EL (cell line): ENCODE data around the gene NFATC2.
"Not testable (repeated sequence)": the region's sequence is repeated elsewhere in the genome, so short reads cannot be mapped to it uniquely, and the experiment has no call there.

Experiments
- DNase-seq: peaks from one replicate; pipeline ENCODE4 v3.0.0-alpha.2; 2016

Gene NFATC2

DNA sequence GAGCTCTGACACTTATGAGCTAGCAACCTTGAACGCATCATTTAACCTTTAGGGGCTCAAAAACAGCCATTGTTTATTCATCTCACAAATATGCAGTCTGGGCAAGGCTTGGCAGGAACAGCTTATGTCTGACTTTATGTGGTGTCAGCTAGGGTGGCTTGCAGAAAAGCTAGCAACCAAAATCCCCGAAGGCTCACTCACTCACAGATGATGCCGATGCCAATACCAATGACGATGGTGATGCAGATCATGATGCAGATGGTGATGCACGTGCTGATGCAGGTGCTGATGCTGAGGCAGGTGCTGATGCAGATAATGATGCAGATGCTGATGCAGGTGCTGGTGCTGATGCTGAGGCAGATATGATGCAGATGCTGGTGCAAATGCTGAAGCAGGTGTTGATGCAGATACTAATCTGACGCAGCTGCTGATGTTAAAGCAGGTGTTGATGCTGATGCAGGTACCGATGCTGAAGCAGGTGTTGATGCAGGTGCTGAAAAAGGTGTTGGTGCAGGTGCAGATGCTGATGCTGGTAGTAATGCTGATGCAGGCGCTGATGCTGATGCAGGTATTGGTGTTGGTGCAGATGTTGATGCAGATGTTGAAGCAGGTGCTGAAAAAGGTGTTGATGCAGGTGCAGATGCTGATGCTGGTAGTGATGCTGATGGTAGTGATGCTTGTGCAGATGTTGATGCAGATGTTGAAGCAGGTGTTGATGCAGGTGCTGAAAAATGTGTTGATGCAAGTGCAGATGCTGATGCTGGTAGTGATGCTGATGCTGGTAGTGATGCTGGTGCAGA is 195.6 kb downstream of the NFATC2 start:
- DNase-seq: peak; percentile 84

DNA sequence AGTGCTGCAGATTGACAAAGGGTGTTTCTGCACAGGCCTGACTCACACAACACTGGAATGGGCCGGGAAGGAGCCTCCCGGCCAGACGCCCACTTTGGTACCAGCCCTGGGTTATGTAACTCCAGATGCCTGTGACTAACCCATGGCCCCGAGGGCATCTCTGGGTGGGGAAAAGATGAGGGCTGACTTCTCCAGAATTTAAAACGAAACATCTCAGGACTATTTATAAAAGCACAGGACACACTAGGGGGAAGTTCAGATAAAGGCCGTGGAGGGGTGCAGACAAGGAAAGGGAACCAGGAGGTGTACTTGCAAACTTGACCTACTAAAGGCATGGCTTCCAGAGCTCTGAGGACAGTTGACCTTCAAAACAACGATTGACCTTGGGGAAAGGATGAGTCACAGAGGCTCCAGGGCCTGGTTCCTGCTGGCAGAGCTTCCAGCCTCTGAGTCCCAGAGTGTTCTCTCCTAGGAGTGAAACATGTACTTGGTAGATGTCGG is 196.9 kb downstream of the NFATC2 start:
- peak; percentile 89 for DNase-seq

DNA sequence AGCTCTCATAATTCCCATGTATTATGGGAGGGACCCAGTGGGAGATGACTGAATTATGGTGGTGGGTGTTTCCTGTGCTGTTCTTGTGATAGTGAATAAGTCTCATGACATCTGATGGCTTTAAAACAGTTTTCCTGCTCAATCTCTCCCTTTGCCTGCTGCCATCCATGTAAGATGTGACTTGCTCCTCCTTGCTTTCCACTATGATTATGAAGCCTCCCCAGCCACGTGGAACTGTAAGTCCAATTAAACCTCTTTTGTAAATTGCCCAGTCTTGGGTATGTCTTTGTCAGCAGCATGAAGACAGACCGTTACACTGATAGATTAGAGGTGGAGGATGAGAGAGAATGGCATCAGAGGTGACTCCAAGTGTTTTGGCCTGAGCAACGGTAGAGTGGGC is 198.7 kb downstream of the NFATC2 start:
- not testable (repeated sequence) for DNase-seq

DNA sequence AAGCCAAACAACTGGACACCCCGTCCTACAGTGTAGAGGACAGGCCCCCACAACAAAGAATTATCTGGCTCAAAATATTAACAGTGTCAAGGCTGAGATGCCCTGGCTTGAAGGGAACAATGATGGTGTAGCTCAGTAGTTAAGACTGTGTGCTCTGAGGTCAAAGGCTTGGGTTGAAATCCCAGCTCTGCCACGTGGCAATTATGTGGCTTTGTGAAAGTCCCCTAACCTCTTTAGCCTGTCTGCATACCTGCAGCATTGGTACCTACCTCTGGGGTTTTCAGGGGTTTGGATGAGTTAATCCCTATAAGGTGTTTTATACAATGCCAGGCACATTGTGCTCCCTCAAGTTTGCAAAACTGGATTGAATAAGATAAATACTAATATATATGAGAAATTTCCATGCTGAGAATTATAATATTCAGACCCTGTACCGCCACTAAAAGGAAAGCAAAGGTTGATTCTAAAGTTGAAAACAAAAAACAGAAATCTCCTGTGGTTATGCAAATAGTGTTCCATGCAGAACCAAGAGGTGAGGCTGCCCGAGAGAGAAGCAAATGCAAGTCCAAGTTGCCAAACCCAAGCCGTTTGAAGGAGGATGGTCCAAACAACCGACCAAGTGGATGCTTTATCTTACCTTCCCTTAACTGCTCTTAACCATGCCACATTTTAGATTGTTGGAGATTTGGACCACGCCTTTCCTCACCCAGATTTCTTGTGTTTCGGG is 199.8 kb downstream of the NFATC2 start:
- no peak for DNase-seq

DNA sequence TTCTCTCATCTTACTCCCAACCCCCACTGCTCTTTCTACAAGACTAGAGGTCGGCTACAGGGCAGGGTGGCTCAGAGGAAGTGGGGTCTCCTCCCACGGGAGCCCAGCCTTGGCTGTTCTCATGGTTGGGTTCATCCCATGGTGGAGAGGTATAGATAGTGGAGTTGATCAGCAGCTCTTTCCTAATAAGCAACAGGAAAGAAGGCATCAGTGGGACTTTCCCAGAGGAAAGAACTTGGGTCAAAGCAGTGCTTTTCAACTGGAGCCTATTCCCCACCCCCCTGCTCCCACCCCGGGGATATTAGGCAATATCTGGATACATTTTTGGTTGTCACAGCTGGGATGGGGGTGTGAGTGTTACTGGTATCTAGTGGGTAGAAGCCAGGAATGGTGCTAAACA is 200.9 kb downstream of the NFATC2 start:
- DNase-seq: peak; percentile 44

DNA sequence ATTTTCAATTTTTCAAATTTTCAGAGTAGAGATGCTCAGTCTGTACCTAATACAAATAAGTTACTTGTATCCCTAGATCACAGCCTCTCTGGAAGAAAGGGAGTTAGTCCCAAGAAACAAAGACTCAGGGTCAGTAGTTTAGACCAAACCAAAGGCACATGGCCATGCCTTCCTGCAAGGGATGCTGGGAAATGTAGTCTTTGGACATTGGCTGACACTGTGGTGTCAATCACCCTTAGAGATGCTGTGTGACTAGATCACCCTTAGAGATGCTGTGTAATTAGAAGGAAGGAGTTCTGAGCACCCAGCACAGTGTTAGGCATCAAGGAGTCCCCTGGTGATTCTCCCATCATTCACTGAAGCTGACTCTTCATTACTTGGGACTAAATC is 202.1 kb downstream of the NFATC2 start:
- no peak for DNase-seq

DNA sequence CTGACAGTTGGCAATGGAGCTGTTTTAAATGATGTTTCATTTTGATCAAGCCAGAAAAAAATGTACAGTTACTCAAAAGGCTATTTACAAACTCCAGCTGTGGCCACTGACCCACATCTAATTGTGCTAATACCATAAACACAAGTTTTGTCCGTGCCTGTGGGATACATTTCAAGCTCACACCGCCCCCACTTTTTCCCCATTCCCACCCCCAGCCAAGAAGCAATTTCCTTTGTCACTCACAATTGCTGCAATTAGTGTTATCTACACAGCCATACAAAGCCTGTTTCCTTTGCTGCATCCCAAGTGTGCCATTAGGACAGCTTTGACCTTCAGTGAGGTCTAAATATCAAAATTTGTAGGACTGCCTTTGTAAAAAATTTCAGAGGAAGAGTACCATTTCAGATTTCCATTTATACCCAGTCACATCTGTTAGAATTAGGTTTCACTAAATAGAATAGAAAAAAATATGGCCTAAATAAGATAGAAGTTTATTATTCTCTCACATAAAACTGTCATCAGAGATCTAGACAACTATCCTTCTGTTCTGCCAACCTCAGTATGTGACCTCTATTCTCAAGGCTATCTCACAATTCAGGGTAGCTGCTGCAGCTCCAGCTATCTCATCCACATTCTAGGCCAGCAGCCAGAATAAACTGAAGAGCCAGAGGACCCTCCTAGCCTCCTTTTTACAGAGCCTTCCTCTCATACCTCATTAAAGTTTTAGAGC is 202.6 kb downstream of the NFATC2 start:
- DNase-seq: no peak

DNA sequence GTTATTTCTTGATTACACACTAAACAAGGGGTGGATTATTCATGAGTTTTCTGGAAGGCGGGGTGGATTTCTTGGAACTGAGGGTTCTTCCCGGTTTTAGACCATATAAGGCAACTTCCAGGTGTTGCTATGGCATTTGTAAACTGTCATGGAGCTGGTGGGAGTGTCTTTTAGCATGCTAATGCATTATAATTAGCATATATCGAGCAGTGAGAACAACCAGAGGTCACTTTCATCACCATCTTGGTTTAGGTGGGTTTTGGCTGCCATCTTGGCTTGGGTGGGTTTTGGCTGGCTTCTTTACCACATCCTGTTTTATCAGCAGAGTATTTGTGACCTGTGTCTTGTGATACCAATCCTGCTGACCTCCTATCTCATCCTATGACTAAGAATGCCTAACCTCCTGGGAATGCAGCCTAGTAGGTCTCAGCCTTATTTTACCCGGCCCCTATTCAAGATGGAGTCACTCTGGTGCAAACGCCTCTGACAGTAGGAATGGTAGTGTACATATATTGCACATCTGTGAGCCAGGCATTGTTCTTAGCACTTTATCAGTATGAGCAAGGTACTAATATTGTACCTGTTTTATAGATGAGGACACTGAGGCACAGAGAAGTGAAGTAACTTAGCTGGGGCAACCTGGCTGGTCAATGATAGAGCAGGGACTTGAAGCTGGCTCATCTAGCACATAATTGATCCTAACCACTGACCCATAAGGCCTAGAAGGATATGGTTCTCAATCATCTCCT is 203.7 kb downstream of the NFATC2 start:
- DNase-seq: peak; percentile 38

DNA sequence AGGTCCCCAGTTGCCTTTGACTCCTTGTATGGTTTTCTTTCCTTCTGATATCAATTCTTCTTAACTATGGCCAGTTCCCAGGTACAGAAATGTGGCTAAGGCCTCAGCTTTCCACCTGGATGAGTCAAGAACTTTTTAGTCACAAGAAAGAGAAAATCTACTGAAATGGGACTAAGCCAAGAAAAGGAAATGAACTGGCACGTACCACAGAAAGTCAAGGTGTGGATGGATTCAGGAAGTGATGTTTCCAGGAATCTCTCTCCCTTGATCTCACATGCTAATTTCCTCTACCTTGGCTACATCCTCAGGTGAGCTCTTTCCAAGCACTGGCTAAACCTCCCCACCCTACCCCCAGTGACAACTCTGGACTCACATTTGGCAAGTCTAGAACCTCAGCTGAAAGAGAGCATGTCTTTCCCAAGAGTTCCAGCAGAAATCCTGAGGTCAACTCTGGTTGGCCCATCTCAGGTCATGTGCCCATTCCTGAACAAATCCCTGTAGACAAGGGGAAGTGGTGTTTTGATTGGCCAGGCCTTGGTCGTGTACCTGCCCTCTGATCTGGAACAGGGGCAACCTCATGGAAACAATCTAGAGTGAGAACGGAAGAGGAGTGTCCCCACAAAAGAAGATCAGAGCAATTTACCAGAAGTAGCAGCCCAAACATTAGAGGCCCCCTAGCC is 205.3 kb downstream of the NFATC2 start:
- no peak for DNase-seq
